K562 (cell line): ENCODE results near the gene ABHD3. TPM values are rescaled to one million over a fixed set of nuclear protein-coding genes. Genes with fewer than 3 reads are reported as not detected.

Experiments used
- CBX5 ChIP-seq: IDR thresholded peaks from 2 replicates; pipeline ENCODE4 v1.6.1; 2014; ENCODE audit warnings: low read depth, borderline replicate concordance
- COPS2 ChIP-seq: fragments of 450-650 bp; conservative IDR thresholded peaks from 2 replicates; pipeline ENCODE4 v1.6.1; 2016; ENCODE audit warnings: mild to moderate bottlenecking, moderate library complexity
- FOXJ3 ChIP-seq: sonication (generic); formaldehyde crosslinking; IDR thresholded peaks from 2 replicates; pipeline ENCODE4 v1.4.0; 2020; ENCODE audit warnings: mild to moderate bottlenecking, missing genetic modification reagents
- FOXK1 ChIP-seq: sonication (generic); formaldehyde crosslinking; IDR thresholded peaks from 2 replicates; pipeline ENCODE4 v1.8.0; 2022; ENCODE audit warnings: missing genetic modification reagents, mild to moderate bottlenecking, borderline replicate concordance
- HDAC3 ChIP-seq: fragments of 450-650 bp; IDR thresholded peaks from 2 replicates; pipeline ENCODE4 v1.6.1; 2018; ENCODE audit warnings: borderline replicate concordance, mild to moderate bottlenecking, moderate library complexity; ENCODE audit not compliant: partially characterized antibody
- HDAC8 ChIP-seq: fragments of 450-650 bp; IDR thresholded peaks from 2 replicates; pipeline ENCODE4 v1.6.1; 2016; ENCODE audit warnings: mild to moderate bottlenecking, missing genetic modification characterization, moderate library complexity, missing compliant biosample characterization
- HEY1 ChIP-seq: fragments of 250-450 bp; sonication (Bioruptor Pico); IDR thresholded peaks from 2 replicates; pipeline ENCODE4 v1.5.0; 2020; ENCODE audit warnings: mild to moderate bottlenecking, moderate library complexity, borderline replicate concordance
- KLF6 ChIP-seq: fragments of 250-450 bp; sonication (Bioruptor Pico); IDR thresholded peaks from 2 replicates; pipeline ENCODE4 v1.4.0; 2020; ENCODE audit warnings: mild to moderate bottlenecking, moderate library complexity, borderline replicate concordance
- MED1 ChIP-seq: sonication (generic); formaldehyde crosslinking; IDR thresholded peaks from 2 replicates; pipeline ENCODE4 v1.8.1; 2023; ENCODE audit warnings: missing genetic modification reagents, borderline replicate concordance
- MYC ChIP-seq, 2 experiments: fragments of 250-450 bp in 1 of 2; sonication (Bioruptor Pico) in 1 of 2; IDR thresholded peaks; 2 replicates each; pipeline versions ENCODE4 v1.5.1 to v1.6.1; 2012 to 2021; ENCODE audit warnings: low read depth in 2 of 2, borderline replicate concordance in 1 of 2, improper control_type of control experiment in 1 of 2, low read length in 1 of 2, mild to moderate bottlenecking in 1 of 2, moderate library complexity in 1 of 2
- POLR2B ChIP-seq: fragments of 450-650 bp; IDR thresholded peaks from 2 replicates; pipeline ENCODE4 v1.6.1; 2018; ENCODE audit warnings: low read depth; ENCODE audit not compliant: partially characterized antibody
- RAD51 ChIP-seq: fragments of 450-650 bp; IDR thresholded peaks from 2 replicates; pipeline ENCODE4 v1.7.1; 2016; ENCODE audit warnings: low read depth, mild to moderate bottlenecking, borderline replicate concordance
- SRSF1 ChIP-seq: fragments of 200-400 bp; formaldehyde crosslinking; IDR thresholded peaks from 2 replicates; pipeline ENCODE4 v1.6.1; 2017; ENCODE audit warnings: mild to moderate bottlenecking, low read depth, low read length, moderate library complexity
- XRCC5 ChIP-seq: fragments of 200-400 bp; formaldehyde crosslinking; IDR thresholded peaks from 2 replicates; pipeline ENCODE4 v1.6.1; 2017; ENCODE audit warnings: low read depth, mild to moderate bottlenecking, low read length
- ZBTB1 ChIP-seq: sonication (generic); formaldehyde crosslinking; IDR thresholded peaks from 2 replicates; pipeline ENCODE4 v1.8.1; 2023; ENCODE audit warnings: missing genetic modification reagents, low read depth, mild to moderate bottlenecking, borderline replicate concordance
- ZKSCAN3 ChIP-seq: fragments of 250-450 bp; sonication (Bioruptor Pico); IDR thresholded peaks from 2 replicates; pipeline ENCODE4 v1.4.0; 2020
- ZNF431 ChIP-seq: sonication (generic); formaldehyde crosslinking; IDR thresholded peaks from 2 replicates; pipeline ENCODE4 v1.8.0; 2022; ENCODE audit warnings: mild to moderate bottlenecking, missing genetic modification reagents
- ZNF695 ChIP-seq: fragments of 450-650 bp; formaldehyde crosslinking; IDR thresholded peaks from 2 replicates; pipeline ENCODE4 v1.4.0; 2020; ENCODE audit warnings: mild to moderate bottlenecking, moderate library complexity
- ZSCAN29 ChIP-seq: fragments of 450-650 bp; IDR thresholded peaks from 2 replicates; pipeline ENCODE4 v1.6.1; 2017
- polyA plus RNA-seq, 8 experiments: library from polyadenylated mRNA; depleted of rRNA in 4 of 8; stranded (reverse) in 5 of 8; unstranded in 3 of 8; fragments of >200 nt; fragmentation: Nextera tagmentation in 2 of 8; fragmentation: Illumina TruSeq in 1 of 8; extraction: Ambion mirVana in 2 of 8; extraction: Trizol in 1 of 8; gene quantifications; 2 replicates each; pipeline versions ENCODE4 v1.2.1 to v1.2.3, GENCODE V29; 2011 to 2014; ENCODE audit warnings: inconsistent platforms in 1 of 8, missing spikeins in 1 of 8
- total RNA-seq, 7 experiments: library from RNA; depleted of rRNA in 6 of 7; stranded (reverse); fragments of >200 nt in 6 of 7; fragmentation: Illumina TruSeq in 2 of 7; extraction: Trizol in 2 of 7; gene quantifications; 2 replicates each; pipeline versions ENCODE4 v1.2.1 to v1.2.3, GENCODE V29; 2011 to 2021; ENCODE audit warnings: low replicate concordance in 1 of 7
- TF ChIP-seq, protein P1 (sequence below): fragments of 450-650 bp; formaldehyde crosslinking; IDR thresholded peaks from 2 replicates; pipeline ENCODE4 v1.4.0; 2020; ENCODE audit warnings: mild to moderate bottlenecking, moderate library complexity
- TF ChIP-seq, protein P2 (sequence below): fragments of 250-450 bp; sonication (Bioruptor Pico); IDR thresholded peaks from 2 replicates; pipeline ENCODE4 v1.4.0; 2020; ENCODE audit warnings: mild to moderate bottlenecking, moderate library complexity
- TF ChIP-seq, protein P3 (sequence below): fragments of 450-650 bp; IDR thresholded peaks from 2 replicates; pipeline ENCODE4 v1.6.1; 2016

Gene ABHD3
- total and polyA plus RNA-seq, 9 of the 15 experiments (the other 6 are each of a cell fraction or from before 2014, with no cell fraction given) = 6.3 to 38.8 (median 19.4) TPM

DNA sequence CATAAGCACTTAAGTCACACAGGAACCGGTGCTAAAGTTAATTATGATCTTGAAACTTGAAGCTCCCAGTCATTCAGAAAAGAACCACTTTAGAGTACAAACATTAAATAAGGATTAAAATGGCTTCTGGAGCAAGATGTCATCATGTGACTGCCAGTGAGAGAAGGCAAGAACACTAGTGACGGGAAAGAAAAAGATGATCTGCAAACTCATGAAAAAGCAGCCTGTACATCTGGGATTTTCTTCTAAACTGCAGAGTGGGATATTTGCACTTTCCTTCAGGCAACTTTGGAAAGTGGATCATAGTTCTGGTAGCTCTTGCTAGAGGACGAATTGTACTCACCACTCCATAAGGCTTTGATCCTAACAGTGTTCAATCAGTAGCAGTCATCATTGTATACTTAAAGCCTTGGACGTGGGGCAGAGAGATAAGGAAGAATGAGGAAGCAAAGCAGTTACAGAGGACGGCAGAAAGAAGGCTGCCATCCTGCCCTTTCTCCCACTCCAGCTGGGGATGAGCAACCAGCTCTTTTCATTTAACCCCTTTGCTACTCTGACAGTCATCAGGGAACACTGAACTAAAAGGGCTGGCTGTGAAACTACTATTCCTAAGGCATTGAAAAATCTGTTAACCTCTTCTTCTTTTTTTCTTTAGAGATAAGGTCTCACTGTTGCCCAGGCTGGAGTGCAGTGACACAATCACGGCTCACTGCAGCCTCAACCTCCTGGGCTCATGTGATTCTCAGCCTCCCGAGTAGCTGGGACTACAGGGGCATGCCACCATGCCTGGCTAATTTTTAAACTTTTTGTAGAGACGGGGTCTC is 18.1 kb downstream of the ABHD3 start (continued):
- TF ChIP-seq, protein P1, sequence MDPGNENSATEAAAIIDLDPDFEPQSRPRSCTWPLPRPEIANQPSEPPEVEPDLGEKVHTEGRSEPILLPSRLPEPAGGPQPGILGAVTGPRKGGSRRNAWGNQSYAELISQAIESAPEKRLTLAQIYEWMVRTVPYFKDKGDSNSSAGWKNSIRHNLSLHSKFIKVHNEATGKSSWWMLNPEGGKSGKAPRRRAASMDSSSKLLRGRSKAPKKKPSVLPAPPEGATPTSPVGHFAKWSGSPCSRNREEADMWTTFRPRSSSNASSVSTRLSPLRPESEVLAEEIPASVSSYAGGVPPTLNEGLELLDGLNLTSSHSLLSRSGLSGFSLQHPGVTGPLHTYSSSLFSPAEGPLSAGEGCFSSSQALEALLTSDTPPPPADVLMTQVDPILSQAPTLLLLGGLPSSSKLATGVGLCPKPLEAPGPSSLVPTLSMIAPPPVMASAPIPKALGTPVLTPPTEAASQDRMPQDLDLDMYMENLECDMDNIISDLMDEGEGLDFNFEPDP = no peak
- TF ChIP-seq XRCC5 = no peak
- TF ChIP-seq SRSF1 = no peak
- TF ChIP-seq FOXJ3 (CRISPR knock-in tag) = no peak
- no peak for TF ChIP-seq POLR2B
- TF ChIP-seq, protein P2, sequence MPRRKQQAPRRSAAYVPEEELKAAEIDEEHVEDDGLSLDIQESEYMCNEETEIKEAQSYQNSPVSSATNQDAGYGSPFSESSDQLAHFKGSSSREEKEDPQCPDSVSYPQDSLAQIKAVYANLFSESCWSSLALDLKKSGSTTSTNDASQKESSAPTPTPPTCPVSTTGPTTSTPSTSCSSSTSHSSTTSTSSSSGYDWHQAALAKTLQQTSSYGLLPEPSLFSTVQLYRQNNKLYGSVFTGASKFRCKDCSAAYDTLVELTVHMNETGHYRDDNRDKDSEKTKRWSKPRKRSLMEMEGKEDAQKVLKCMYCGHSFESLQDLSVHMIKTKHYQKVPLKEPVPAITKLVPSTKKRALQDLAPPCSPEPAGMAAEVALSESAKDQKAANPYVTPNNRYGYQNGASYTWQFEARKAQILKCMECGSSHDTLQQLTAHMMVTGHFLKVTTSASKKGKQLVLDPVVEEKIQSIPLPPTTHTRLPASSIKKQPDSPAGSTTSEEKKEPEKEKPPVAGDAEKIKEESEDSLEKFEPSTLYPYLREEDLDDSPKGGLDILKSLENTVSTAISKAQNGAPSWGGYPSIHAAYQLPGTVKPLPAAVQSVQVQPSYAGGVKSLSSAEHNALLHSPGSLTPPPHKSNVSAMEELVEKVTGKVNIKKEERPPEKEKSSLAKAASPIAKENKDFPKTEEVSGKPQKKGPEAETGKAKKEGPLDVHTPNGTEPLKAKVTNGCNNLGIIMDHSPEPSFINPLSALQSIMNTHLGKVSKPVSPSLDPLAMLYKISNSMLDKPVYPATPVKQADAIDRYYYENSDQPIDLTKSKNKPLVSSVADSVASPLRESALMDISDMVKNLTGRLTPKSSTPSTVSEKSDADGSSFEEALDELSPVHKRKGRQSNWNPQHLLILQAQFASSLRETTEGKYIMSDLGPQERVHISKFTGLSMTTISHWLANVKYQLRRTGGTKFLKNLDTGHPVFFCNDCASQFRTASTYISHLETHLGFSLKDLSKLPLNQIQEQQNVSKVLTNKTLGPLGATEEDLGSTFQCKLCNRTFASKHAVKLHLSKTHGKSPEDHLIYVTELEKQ (CRISPR knock-in tag) = no peak
- peak; percentile 55 for TF ChIP-seq HDAC3
- TF ChIP-seq ZKSCAN3 = no peak
- TF ChIP-seq MYC (IDR thresholded peaks at IDR 0.05; ENCODE audit: low read depth, low read length) = 0 out of 2 replicates have a peak, but pooled peaks have one; percentile 23
- no peak for TF ChIP-seq MYC (CRISPR knock-in tag; IDR thresholded peaks at IDR 0.05; ENCODE audit: borderline replicate concordance, low read depth)
- TF ChIP-seq CBX5 = no peak
- no peak for TF ChIP-seq HDAC8
- TF ChIP-seq ZNF431 = no peak
- no peak for TF ChIP-seq ZSCAN29
- TF ChIP-seq, protein P3, sequence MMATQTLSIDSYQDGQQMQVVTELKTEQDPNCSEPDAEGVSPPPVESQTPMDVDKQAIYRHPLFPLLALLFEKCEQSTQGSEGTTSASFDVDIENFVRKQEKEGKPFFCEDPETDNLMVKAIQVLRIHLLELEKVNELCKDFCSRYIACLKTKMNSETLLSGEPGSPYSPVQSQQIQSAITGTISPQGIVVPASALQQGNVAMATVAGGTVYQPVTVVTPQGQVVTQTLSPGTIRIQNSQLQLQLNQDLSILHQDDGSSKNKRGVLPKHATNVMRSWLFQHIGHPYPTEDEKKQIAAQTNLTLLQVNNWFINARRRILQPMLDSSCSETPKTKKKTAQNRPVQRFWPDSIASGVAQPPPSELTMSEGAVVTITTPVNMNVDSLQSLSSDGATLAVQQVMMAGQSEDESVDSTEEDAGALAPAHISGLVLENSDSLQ = peak; percentile 48
- TF ChIP-seq MED1 (CRISPR knock-in tag) = no peak
- no peak for TF ChIP-seq ZBTB1 (CRISPR knock-in tag)
- TF ChIP-seq HEY1 (CRISPR knock-in tag) = no peak
- no peak for TF ChIP-seq COPS2
- no peak for TF ChIP-seq FOXK1 (CRISPR knock-in tag)
- peak; percentile 25; the same call in 1 of the 2 replicates for TF ChIP-seq KLF6 (CRISPR knock-in tag)
- peak; percentile 56 for TF ChIP-seq RAD51
- TF ChIP-seq ZNF695 (CRISPR knock-in tag) = no peak
